GM12878 (cell line): ENCODE measurements around the gene WARS2. TPM values are rescaled to one million over a fixed set of nuclear protein-coding genes. Genes with fewer than 3 reads are reported as not detected.

Source experiments
- ATAC-seq: fragments of 200-7000 bp; cut with Tn5 transposase; 3 replicates; pipeline ENCODE4 v1.9.1; 2020; ENCODE audit warnings: mild to moderate bottlenecking, moderate library complexity
- BruUV-seq: library from RNA; stranded (reverse); fragments of 400-500 nt; replicated peaks from 2 replicates; lab custom pipeline; 2021; lab: Mats Ljungman, UMichigan
- CTCF ChIA-PET: fragments of 300-600 bp; sonication (Branson Sonifier 250); formaldehyde crosslinking; extraction: SDS; loops from one replicate; lab custom pipeline; 2021; ENCODE audit warnings: inconsistent platforms; lab: Yijun Ruan, JAX
- POLR2A ChIA-PET: fragments of 350-600 bp; formaldehyde crosslinking; extraction: SDS; loops from one replicate; lab custom pipeline; 2021; ENCODE audit warnings: inconsistent platforms; lab: Charles Lee
- RAD21 ChIA-PET: fragments of 300-600 bp; sonication (Branson Sonifier 250); formaldehyde crosslinking; loops from one replicate; lab custom pipeline; 2023; ENCODE audit warnings: antibody characterized with exemption; ENCODE audit not compliant: unreplicated experiment; lab: Charles Lee
- SMC1A ChIA-PET: fragments of 300-600 bp; sonication (Branson Sonifier 250); formaldehyde crosslinking; loops from one replicate; lab custom pipeline; 2023; ENCODE audit not compliant: unreplicated experiment, uncharacterized antibody; lab: Charles Lee
- DNase-seq: peaks from one replicate; pipeline ENCODE4 v3.0.0-alpha.2; 2011; ENCODE audit warnings: low read depth, low spot score
- FAIRE-seq: peaks from 3 replicates; lab custom pipeline; 2011; peaks lifted over from hg19 to GRCh38; lab: Jason Lieb, UNC
- H2AFZ ChIP-seq: 2 replicates; pipeline ENCODE4 v1.6.0; 2011; ENCODE audit warnings: low read depth, low read length, control low read depth; ENCODE audit not compliant: control insufficient read depth
- H3K27ac ChIP-seq: 2 replicates; pipeline ENCODE4 v1.5.1; 2011; ENCODE audit warnings: control low read depth; ENCODE audit not compliant: control insufficient read depth, insufficient read depth
- H3K27me3 ChIP-seq, 2 experiments: replicated peaks in 1 of 2; 2 replicates each; pipeline versions ENCODE4 v1.6.0 to v1.6.1; 2011; ENCODE audit warnings: low read length in 1 of 2; ENCODE audit not compliant: control insufficient read depth in 2 of 2, insufficient read depth in 2 of 2
- H3K36me3 ChIP-seq, 2 experiments: 2 replicates each; pipeline ENCODE4 v1.5.1; 2011; ENCODE audit warnings: low read length in 1 of 2; ENCODE audit not compliant: control insufficient read depth in 2 of 2, insufficient read depth in 2 of 2
- H3K4me1 ChIP-seq: 2 replicates; pipeline ENCODE4 v1.6.1; 2011; ENCODE audit warnings: mild to moderate bottlenecking, low read length, moderate library complexity, mixed read lengths; ENCODE audit not compliant: control insufficient read depth, insufficient read depth
- H3K4me2 ChIP-seq: 2 replicates; pipeline ENCODE4 v1.6.0; 2011; ENCODE audit warnings: control low read depth; ENCODE audit not compliant: control insufficient read depth, insufficient read depth
- H3K4me3 ChIP-seq: fragments of 200-600 bp; sonication (generic); 2 replicates; pipeline ENCODE4 v1.5.1; 2016
- H3K79me2 ChIP-seq: 2 replicates; pipeline ENCODE4 v1.6.0; 2011; ENCODE audit warnings: low read length; ENCODE audit not compliant: control insufficient read depth, insufficient read depth
- H3K9ac ChIP-seq: 2 replicates; pipeline ENCODE4 v1.8.0; 2011; ENCODE audit warnings: low read length, control low read depth, mixed read lengths; ENCODE audit not compliant: control insufficient read depth, insufficient read depth
- H3K9me3 ChIP-seq: replicated peaks from 3 replicates; pipeline ENCODE4 v1.5.1; 2011; ENCODE audit warnings: mild to moderate bottlenecking, low read length; ENCODE audit not compliant: control insufficient read depth, insufficient read depth
- H4K20me1 ChIP-seq: 2 replicates; pipeline ENCODE4 v1.6.0; 2011; ENCODE audit not compliant: control insufficient read depth, insufficient read depth
- BCL11A ChIP-seq: IDR thresholded peaks from 2 replicates; pipeline ENCODE4 v1.6.1; 2011; ENCODE audit warnings: low read depth, low read length
- BHLHE40 ChIP-seq, 2 experiments: fragments of 450-650 bp in 1 of 2; IDR thresholded peaks; 2 replicates each; pipeline ENCODE4 v1.6.1; 2011 to 2017; ENCODE audit warnings: low read depth in 2 of 2, borderline replicate concordance in 1 of 2, improper control_type of control experiment in 1 of 2, low read length in 1 of 2, mild to moderate bottlenecking in 1 of 2
- CREM ChIP-seq: IDR thresholded peaks from 2 replicates; pipeline ENCODE4 v1.6.1; 2014; ENCODE audit warnings: antibody characterized with exemption, low read depth
- IKZF1 ChIP-seq: fragments of 450-650 bp; conservative IDR thresholded peaks from 2 replicates; pipeline ENCODE4 v1.6.1; 2017; ENCODE audit warnings: antibody characterized with exemption, mild to moderate bottlenecking
- KLF5 ChIP-seq: fragments of 450-650 bp; IDR thresholded peaks from 2 replicates; pipeline ENCODE4 v1.6.1; 2014; ENCODE audit warnings: mild to moderate bottlenecking; ENCODE audit not compliant: partially characterized antibody
- MTA2 ChIP-seq: fragments of 450-650 bp; IDR thresholded peaks from 2 replicates; pipeline ENCODE4 v1.6.1; 2016; ENCODE audit warnings: low read depth, mild to moderate bottlenecking, moderate library complexity
- NR2C2 ChIP-seq: IDR thresholded peaks from 2 replicates; pipeline ENCODE4 v1.6.1; 2011; ENCODE audit warnings: borderline replicate concordance, low read depth; ENCODE audit not compliant: control insufficient read depth, insufficient read length
- PAX8 ChIP-seq: fragments of 450-650 bp; IDR thresholded peaks from 2 replicates; pipeline ENCODE4 v1.6.1; 2017; ENCODE audit warnings: mild to moderate bottlenecking, moderate library complexity
- RAD51 ChIP-seq: fragments of 450-650 bp; IDR thresholded peaks from 2 replicates; pipeline ENCODE4 v1.6.1; 2016; ENCODE audit warnings: moderate library complexity, mild to moderate bottlenecking, inconsistent platforms
- RFX5 ChIP-seq: IDR thresholded peaks from 2 replicates; pipeline ENCODE4 v1.6.1; 2011; ENCODE audit warnings: low read depth, low read length, improper control_type of control experiment
- SMC3 ChIP-seq: IDR thresholded peaks from 2 replicates; pipeline ENCODE4 v1.6.1; 2011; ENCODE audit warnings: low read length, improper control_type of control experiment, borderline replicate concordance
- STAT1 ChIP-seq: fragments of 450-650 bp; conservative IDR thresholded peaks from 2 replicates; pipeline ENCODE4 v1.6.1; 2014; ENCODE audit warnings: antibody characterized with exemption, mild to moderate bottlenecking
- YBX1 ChIP-seq: fragments of 450-650 bp; IDR thresholded peaks from 2 replicates; pipeline ENCODE4 v1.6.1; 2016; ENCODE audit warnings: antibody characterized with exemption
- YY1 ChIP-seq: IDR thresholded peaks from 2 replicates; pipeline ENCODE4 v1.6.1; 2011; ENCODE audit warnings: low read depth, mild to moderate bottlenecking, low read length
- ZNF592 ChIP-seq: fragments of 450-650 bp; IDR thresholded peaks from 2 replicates; pipeline ENCODE4 v1.6.1; 2017; ENCODE audit warnings: mild to moderate bottlenecking, moderate library complexity
- WGBS: methylation state at CpG from one replicate; pipeline ENCODE4 v1.1.6; 2016; ENCODE audit warnings: low lambda C conversion rate; ENCODE audit not compliant: insufficient replicate concordance, insufficient coverage; ENCODE audit errors: missing lambda C conversion rate; 5-methylcytosine and 5-hydroxymethylcytosine counted together
- in situ Hi-C: fragments of 300-500 bp; cut with MboI; formaldehyde crosslinking; loops from 9 replicates; pipeline ENCODE4 v1.14.3; 2018; ENCODE audit warnings: mixed read lengths
- intact Hi-C: fragments of 100-400 bp; cut with micrococcal nuclease; formaldehyde crosslinking; loops from one replicate; pipeline ENCODE4 v1.14.2; 2022; ENCODE audit not compliant: unreplicated experiment
- polyA plus RNA-seq, 11 experiments: library from polyadenylated mRNA; depleted of rRNA in 4 of 11; unstranded in 6 of 11; stranded (reverse) in 5 of 11; fragments of >200 nt; fragmentation: Nextera tagmentation in 4 of 11; fragmentation: Illumina TruSeq in 1 of 11; extraction: Ambion mirVana in 4 of 11; extraction: Trizol in 1 of 11; gene quantifications; 1 replicate in 1 of 11; 2 replicates in 10 of 11; pipeline versions ENCODE4 v1.2.1 to v1.2.3, GENCODE V29; 2011 to 2016; ENCODE audit warnings: inconsistent platforms in 2 of 11, missing spikeins in 2 of 11, low read depth in 1 of 11
- total RNA-seq, 4 experiments: library from RNA; depleted of rRNA in 3 of 4; stranded (reverse); fragments of >200 nt in 3 of 4; fragmentation: Illumina TruSeq in 1 of 4; extraction: Trizol in 1 of 4; gene quantifications; 2 replicates each; pipeline versions ENCODE4 v1.2.1 to v1.2.3, GENCODE V29; 2013 to 2021
- TF ChIP-seq, protein P1 (sequence below): fragments of 450-650 bp; IDR thresholded peaks from 2 replicates; pipeline ENCODE4 v1.6.1; 2016; ENCODE audit warnings: mild to moderate bottlenecking, moderate library complexity, borderline replicate concordance
- TF ChIP-seq, protein P2 (sequence below): IDR thresholded peaks from 2 replicates; pipeline ENCODE4 v1.6.1; 2012; ENCODE audit warnings: low read depth, low read length, improper control_type of control experiment

Gene WARS2
- total and polyA plus RNA-seq, 10 of the 15 experiments (the other 5 are each of a cell fraction or from before 2014, with no cell fraction given): 5.5 to 22.2 (median 14.4) TPM

GRCh38 chr1:119112791-119113190 lies 27.7 kb downstream of the WARS2 start (continued):
- no peak for TF ChIP-seq ZNF592
- no peak for TF ChIP-seq RFX5
- no peak for TF ChIP-seq SMC3

DNA sequence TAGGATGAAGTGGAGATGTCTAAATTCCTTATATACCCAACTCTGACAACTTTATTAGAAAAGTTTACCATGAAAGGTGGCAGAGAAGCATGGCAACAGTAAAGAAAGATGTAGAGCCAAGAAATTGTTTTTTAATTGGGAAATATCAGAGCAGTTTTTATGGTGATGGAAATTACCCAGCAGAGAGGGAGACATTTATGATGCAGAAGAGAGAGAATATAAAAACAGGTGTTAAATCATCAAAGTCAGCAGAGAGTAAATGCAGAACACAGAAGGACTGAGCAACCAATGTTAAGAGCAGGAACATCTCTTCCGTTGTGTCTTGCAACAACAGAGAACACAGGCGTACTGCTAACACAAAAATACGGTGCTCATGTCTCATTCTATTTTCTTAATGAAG lies 28.2 kb downstream of the WARS2 start:
- Histone ChIP-seq H3K79me2 (no peaks in the 10 kb centered on the region), H3K4me3 (no peak overlapping the region), H3K4me1 (no peaks in the 10 kb centered on the region), H3K9ac (no peak overlapping the region), H3K4me2 (no peak overlapping the region), H4K20me1 (no peaks in the 10 kb centered on the region), H3K27ac (no peak overlapping the region), H3K36me3 (no peaks in the 10 kb centered on the region), H3K9me3 (no peaks in the 10 kb centered on the region), H3K27me3 (no peaks in the 10 kb centered on the region), H2AFZ (no peak overlapping the region)
- ChIA-PET SMC1A (no interaction called here), POLR2A (no interaction called here), RAD21 (no interaction called here), CTCF (no interaction called here)
- ATAC-seq: no peak
- WGBS: 97% methylated on average over 3 of the region's 3 CpGs
- DNase-seq: no peak
- intact Hi-C loops: no loop called here
- TF ChIP-seq KLF5: no peak
- TF ChIP-seq YY1: no peak
- TF ChIP-seq MTA2: no peak
- no peak for TF ChIP-seq IKZF1
- TF ChIP-seq BHLHE40 (IDR thresholded peaks at IDR 0.05; ENCODE audit: borderline replicate concordance in 1 of 2, low read depth in 2 of 2, low read length in 1 of 2): no peak
- TF ChIP-seq, protein P1, sequence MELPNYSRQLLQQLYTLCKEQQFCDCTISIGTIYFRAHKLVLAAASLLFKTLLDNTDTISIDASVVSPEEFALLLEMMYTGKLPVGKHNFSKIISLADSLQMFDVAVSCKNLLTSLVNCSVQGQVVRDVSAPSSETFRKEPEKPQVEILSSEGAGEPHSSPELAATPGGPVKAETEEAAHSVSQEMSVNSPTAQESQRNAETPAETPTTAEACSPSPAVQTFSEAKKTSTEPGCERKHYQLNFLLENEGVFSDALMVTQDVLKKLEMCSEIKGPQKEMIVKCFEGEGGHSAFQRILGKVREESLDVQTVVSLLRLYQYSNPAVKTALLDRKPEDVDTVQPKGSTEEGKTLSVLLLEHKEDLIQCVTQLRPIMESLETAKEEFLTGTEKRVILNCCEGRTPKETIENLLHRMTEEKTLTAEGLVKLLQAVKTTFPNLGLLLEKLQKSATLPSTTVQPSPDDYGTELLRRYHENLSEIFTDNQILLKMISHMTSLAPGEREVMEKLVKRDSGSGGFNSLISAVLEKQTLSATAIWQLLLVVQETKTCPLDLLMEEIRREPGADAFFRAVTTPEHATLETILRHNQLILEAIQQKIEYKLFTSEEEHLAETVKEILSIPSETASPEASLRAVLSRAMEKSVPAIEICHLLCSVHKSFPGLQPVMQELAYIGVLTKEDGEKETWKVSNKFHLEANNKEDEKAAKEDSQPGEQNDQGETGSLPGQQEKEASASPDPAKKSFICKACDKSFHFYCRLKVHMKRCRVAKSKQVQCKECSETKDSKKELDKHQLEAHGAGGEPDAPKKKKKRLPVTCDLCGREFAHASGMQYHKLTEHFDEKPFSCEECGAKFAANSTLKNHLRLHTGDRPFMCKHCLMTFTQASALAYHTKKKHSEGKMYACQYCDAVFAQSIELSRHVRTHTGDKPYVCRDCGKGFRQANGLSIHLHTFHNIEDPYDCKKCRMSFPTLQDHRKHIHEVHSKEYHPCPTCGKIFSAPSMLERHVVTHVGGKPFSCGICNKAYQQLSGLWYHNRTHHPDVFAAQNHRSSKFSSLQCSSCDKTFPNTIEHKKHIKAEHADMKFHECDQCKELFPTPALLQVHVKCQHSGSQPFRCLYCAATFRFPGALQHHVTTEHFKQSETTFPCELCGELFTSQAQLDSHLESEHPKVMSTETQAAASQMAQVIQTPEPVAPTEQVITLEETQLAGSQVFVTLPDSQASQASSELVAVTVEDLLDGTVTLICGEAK: no peak
- TF ChIP-seq RAD51: no peak
- no peak for TF ChIP-seq YBX1
- no peak for TF ChIP-seq BCL11A
- TF ChIP-seq, protein P2, sequence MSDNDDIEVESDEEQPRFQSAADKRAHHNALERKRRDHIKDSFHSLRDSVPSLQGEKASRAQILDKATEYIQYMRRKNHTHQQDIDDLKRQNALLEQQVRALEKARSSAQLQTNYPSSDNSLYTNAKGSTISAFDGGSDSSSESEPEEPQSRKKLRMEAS: no peak
- no peak for TF ChIP-seq CREM
- no peak for TF ChIP-seq STAT1
- TF ChIP-seq NR2C2: no peak
- TF ChIP-seq PAX8: no peak
- no TSS peak for BruUV-seq
- in situ Hi-C loops: no loop called here
- no peak for FAIRE-seq
